PFSK-1 (cell line): Measurements from ENCODE around the gene LDB3.

Experiments used
- FOXP2 ChIP-seq: optimal IDR thresholded peaks from 2 replicates; pipeline ENCODE3; 2011; ENCODE audit warnings: borderline replicate concordance, control low read depth, inconsistent platforms; ENCODE audit not compliant: insufficient read depth; ENCODE audit errors: extremely low read length, extremely low read depth
- POLR2AphosphoS5 ChIP-seq: IDR thresholded peaks from 2 replicates; pipeline ENCODE4 v1.6.1; 2012; ENCODE audit warnings: low read depth, mild to moderate bottlenecking, control low read depth, low read length, moderate library complexity
- SIN3A ChIP-seq: IDR thresholded peaks from 2 replicates; pipeline ENCODE4 v1.6.1; 2012; ENCODE audit warnings: mild to moderate bottlenecking, low read length, moderate library complexity, borderline replicate concordance; ENCODE audit not compliant: insufficient read depth
- TAF1 ChIP-seq: IDR thresholded peaks from 2 replicates; pipeline ENCODE4 v1.6.1; 2012; ENCODE audit warnings: low read length, control low read depth, borderline replicate concordance; ENCODE audit not compliant: insufficient read depth
- TF ChIP-seq, protein P1 (sequence below), 2 experiments: IDR thresholded peaks; 2 replicates each; pipeline versions ENCODE4 v1.6.1 to v1.8.0; 2011 to 2012; ENCODE audit warnings: low read depth in 2 of 2, low read length in 2 of 2, control low read depth in 1 of 2, inconsistent platforms in 1 of 2, mild to moderate bottlenecking in 1 of 2, moderate library complexity in 1 of 2; ENCODE audit not compliant: insufficient read depth in 1 of 2

LDB3 gene

GRCh38 chr10:86690657-86691084 is 22.4 kb downstream of the LDB3 start:
- no peak for TF ChIP-seq SIN3A
- no peak for TF ChIP-seq FOXP2
- TF ChIP-seq, protein P1, sequence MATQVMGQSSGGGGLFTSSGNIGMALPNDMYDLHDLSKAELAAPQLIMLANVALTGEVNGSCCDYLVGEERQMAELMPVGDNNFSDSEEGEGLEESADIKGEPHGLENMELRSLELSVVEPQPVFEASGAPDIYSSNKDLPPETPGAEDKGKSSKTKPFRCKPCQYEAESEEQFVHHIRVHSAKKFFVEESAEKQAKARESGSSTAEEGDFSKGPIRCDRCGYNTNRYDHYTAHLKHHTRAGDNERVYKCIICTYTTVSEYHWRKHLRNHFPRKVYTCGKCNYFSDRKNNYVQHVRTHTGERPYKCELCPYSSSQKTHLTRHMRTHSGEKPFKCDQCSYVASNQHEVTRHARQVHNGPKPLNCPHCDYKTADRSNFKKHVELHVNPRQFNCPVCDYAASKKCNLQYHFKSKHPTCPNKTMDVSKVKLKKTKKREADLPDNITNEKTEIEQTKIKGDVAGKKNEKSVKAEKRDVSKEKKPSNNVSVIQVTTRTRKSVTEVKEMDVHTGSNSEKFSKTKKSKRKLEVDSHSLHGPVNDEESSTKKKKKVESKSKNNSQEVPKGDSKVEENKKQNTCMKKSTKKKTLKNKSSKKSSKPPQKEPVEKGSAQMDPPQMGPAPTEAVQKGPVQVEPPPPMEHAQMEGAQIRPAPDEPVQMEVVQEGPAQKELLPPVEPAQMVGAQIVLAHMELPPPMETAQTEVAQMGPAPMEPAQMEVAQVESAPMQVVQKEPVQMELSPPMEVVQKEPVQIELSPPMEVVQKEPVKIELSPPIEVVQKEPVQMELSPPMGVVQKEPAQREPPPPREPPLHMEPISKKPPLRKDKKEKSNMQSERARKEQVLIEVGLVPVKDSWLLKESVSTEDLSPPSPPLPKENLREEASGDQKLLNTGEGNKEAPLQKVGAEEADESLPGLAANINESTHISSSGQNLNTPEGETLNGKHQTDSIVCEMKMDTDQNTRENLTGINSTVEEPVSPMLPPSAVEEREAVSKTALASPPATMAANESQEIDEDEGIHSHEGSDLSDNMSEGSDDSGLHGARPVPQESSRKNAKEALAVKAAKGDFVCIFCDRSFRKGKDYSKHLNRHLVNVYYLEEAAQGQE (IDR thresholded peaks at IDR 0.05; ENCODE audit: insufficient read depth in 1 of 2, low read depth in 2 of 2, low read length in 2 of 2) = no peak
- TF ChIP-seq POLR2AphosphoS5 = no peak
- no peak for TF ChIP-seq TAF1

GRCh38 chr10:86691333-86692022 is 23.2 kb downstream of the LDB3 start:
- TF ChIP-seq SIN3A (no peak), POLR2AphosphoS5 (no peak), FOXP2 (no peak), TAF1 (no peak)
- TF ChIP-seq, protein P1 (IDR thresholded peaks at IDR 0.05; ENCODE audit: insufficient read depth in 1 of 2, low read depth in 2 of 2, low read length in 2 of 2) = no peak

DNA sequence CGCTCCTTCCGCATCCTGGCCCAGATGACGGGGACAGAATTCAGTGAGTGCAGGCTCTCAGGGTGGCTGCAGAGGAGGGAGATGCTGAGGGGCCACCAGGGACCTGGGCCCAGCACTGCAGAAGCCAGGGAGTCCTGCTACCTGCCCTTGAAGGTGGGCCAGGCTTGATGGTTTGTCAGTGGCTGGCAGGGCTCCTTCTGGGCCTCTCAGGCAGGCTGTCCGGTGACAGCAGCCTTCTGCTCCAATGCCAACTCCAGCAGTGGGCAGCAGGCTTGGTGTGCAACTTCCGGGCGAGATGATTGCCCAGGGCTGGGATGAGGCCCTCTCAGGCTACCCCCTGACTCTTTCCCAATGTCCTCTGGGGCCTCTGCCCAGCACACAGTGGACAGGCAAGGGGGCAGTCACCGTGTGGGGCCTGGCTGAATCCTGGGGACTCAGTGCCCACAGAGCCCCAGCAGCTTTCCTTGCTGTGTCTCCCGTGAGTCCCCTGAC is 23.8 kb downstream of the LDB3 start:
- TF ChIP-seq FOXP2 = no peak

DNA sequence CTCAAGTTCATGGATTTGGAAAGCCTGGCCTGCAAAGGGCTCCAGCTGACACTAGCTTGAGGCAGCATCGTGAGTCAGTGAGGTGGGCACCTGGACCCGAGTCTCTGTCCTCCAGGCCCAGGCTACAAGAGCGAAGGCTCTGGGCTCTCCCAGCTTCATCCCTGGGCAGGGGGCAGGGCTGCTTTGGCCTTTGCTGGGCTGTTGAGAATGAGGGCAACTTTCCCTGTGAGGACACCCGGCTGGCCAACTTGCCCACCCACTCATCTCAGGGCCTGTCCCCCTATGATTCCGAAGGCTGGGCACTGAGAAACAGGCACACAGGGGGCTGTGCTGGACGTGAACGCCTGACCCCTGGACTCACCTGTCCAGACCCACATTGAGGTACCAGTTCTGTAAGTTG is 24.4 kb downstream of the LDB3 start:
- TF ChIP-seq, protein P1 (IDR thresholded peaks at IDR 0.05; ENCODE audit: insufficient read depth in 1 of 2, low read depth in 2 of 2, low read length in 2 of 2) = no peak
- TF ChIP-seq TAF1 (no peak), FOXP2 (no peak), SIN3A (no peak), POLR2AphosphoS5 (no peak)

DNA sequence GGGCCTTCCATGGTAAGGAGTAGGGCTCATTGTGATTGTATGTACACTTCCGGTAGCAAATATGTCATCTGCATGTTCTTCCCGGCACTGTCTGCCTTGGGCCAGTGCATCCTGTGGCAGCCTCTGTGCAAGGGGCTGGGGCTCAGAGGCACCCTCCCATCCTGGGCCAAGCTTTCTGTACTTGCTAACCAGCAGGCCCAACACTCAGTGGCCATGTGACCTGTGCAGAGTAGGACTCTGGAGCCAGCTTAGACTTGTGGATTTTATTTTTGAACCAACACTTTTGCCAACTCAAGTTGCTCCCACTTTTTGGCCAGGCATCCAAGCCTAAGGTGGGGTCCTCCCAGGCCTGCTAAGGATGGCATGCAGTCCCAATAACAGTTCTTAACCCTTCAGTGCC is 25.0 kb downstream of the LDB3 start:
- TF ChIP-seq SIN3A (no peak), POLR2AphosphoS5 (no peak), TAF1 (no peak), FOXP2 (no peak)
- TF ChIP-seq, protein P1 (IDR thresholded peaks at IDR 0.05; ENCODE audit: insufficient read depth in 1 of 2, low read depth in 2 of 2, low read length in 2 of 2) = no peak
